Panc1 (cell line): ENCODE measurements around the gene MARCHF2. TPM values are rescaled to one million over a fixed set of nuclear protein-coding genes. Genes with fewer than 3 reads are reported as not detected.

Experiments
- ATAC-seq: fragments of 200-7000 bp; cut with Tn5 transposase; 2 replicates; pipeline ENCODE4 v1.9.1; 2020; ENCODE audit warnings: mild to moderate bottlenecking, moderate library complexity
- BruUV-seq: library from RNA; stranded (reverse); fragments of 400-500 nt; replicated peaks from 2 replicates; lab custom pipeline; 2021; lab: Mats Ljungman, UMichigan
- CTCF ChIA-PET: fragments of 300-600 bp; sonication (Branson Sonifier 250); formaldehyde crosslinking; loops from one replicate; lab custom pipeline; 2022; ENCODE audit warnings: antibody characterized with exemption; lab: Charles Lee
- POLR2A ChIA-PET: fragments of 300-600 bp; sonication (Branson Sonifier 250); formaldehyde crosslinking; loops from one replicate; lab custom pipeline; 2022; ENCODE audit warnings: antibody characterized with exemption; lab: Charles Lee
- DNase-seq: peaks from one replicate; pipeline ENCODE4 v3.0.0-alpha.2; 2010; ENCODE audit warnings: low read depth, low spot score
- H3K27ac ChIP-seq: 2 replicates; pipeline ENCODE4 v1.5.1; 2011; ENCODE audit warnings: mild to moderate bottlenecking, low read length, inconsistent platforms
- H3K27me3 ChIP-seq: fragments of 200-500 bp; sonication (Bioruptor generic); 2 replicates; pipeline ENCODE4 v1.6.0; 2014; ENCODE audit warnings: low read length, inconsistent platforms; ENCODE audit not compliant: control insufficient read depth, insufficient read depth
- H3K36me3 ChIP-seq: fragments of 200-500 bp; sonication (Bioruptor generic); 2 replicates; pipeline ENCODE4 v1.5.1; 2014; ENCODE audit warnings: inconsistent platforms, mild to moderate bottlenecking, low read length, moderate library complexity; ENCODE audit not compliant: control insufficient read depth, insufficient read depth
- H3K4me1 ChIP-seq: 2 replicates; pipeline ENCODE4 v1.5.1; 2011; ENCODE audit warnings: inconsistent platforms, mild to moderate bottlenecking, low read length, moderate library complexity; ENCODE audit not compliant: control insufficient read depth, insufficient read depth
- H3K4me3 ChIP-seq, 2 experiments: 2 replicates each; pipeline ENCODE4 v1.5.1; 2011 to 2012; ENCODE audit warnings: low read depth in 2 of 2, low read length in 2 of 2, mild to moderate bottlenecking in 2 of 2, inconsistent platforms in 1 of 2, moderate library complexity in 1 of 2
- H3K9me3 ChIP-seq: fragments of 200-500 bp; sonication (Bioruptor generic); 2 replicates; pipeline ENCODE4 v1.5.1; 2014; ENCODE audit warnings: low read depth, mild to moderate bottlenecking, inconsistent platforms, low read length, moderate library complexity; ENCODE audit not compliant: control insufficient read depth, insufficient read depth
- POLR2AphosphoS5 ChIP-seq: IDR thresholded peaks from 2 replicates; pipeline ENCODE4 v1.6.1; 2012; ENCODE audit warnings: mild to moderate bottlenecking, low read depth, low read length, moderate library complexity
- SIN3A ChIP-seq: IDR thresholded peaks from 2 replicates; pipeline ENCODE4 v1.6.1; 2012; ENCODE audit warnings: low read depth, mild to moderate bottlenecking, low read length, moderate library complexity, borderline replicate concordance; ENCODE audit not compliant: insufficient read depth
- TCF7L2 ChIP-seq: IDR thresholded peaks from 2 replicates; pipeline ENCODE4 v1.6.1; 2011; ENCODE audit warnings: mild to moderate bottlenecking, low read depth, low read length, inconsistent platforms
- in situ Hi-C: cut with HindIII; loops from 2 replicates; pipeline ENCODE4 v1.10.0; 2016; ENCODE audit warnings: low sequenced_read_pairs, low pct_unique_long_range_greater_than_20kb
- intact Hi-C: fragments of 100-400 bp; cut with micrococcal nuclease; formaldehyde crosslinking; loops from one replicate; pipeline ENCODE4 v1.10.0; 2022; ENCODE audit not compliant: unreplicated experiment
- total RNA-seq: library from RNA; stranded (reverse); gene quantifications from one replicate; pipeline ENCODE4 v1.2.1, GENCODE V29; 2021; ENCODE audit not compliant: unreplicated experiment
- TF ChIP-seq, protein P1 (sequence below): fragments of 450-650 bp; IDR thresholded peaks from 2 replicates; pipeline ENCODE4 v1.5.1; 2017; ENCODE audit warnings: mild to moderate bottlenecking
- TF ChIP-seq, protein P2 (sequence below), 2 experiments: IDR thresholded peaks; 2 replicates each; pipeline ENCODE4 v1.6.1; 2011 to 2012; ENCODE audit warnings: low read depth in 2 of 2, control low read depth in 1 of 2, low read length in 1 of 2, mild to moderate bottlenecking in 1 of 2, moderate library complexity in 1 of 2; ENCODE audit not compliant: insufficient read depth in 1 of 2

MARCHF2 gene
- total RNA-seq, 1 experiment from 2014 or later: 32.6 TPM

DNA sequence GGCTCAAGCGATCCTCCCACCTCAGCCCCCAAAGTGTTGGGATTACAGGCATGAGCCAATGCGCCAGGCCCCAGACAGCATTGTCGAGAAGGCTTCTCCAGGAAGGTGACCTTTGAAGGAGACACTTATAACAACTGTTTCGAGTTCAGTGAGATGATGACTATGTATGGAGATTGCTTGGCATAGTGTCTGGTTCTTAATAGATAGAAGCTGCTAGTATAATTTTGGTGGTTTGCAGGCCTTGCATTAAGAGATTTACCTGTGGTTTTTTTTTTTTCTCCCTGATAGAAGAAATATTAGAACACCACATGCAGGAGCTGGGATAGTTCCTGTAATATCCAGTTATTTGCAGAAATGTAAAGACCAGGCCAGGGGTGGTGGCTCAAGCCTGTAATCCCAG, 3.7 kb downstream of the MARCHF2 start:
- intact Hi-C loops: no loop called here
- TF ChIP-seq POLR2AphosphoS5: no peak
- no peak for TF ChIP-seq TCF7L2
- TF ChIP-seq, protein P1, sequence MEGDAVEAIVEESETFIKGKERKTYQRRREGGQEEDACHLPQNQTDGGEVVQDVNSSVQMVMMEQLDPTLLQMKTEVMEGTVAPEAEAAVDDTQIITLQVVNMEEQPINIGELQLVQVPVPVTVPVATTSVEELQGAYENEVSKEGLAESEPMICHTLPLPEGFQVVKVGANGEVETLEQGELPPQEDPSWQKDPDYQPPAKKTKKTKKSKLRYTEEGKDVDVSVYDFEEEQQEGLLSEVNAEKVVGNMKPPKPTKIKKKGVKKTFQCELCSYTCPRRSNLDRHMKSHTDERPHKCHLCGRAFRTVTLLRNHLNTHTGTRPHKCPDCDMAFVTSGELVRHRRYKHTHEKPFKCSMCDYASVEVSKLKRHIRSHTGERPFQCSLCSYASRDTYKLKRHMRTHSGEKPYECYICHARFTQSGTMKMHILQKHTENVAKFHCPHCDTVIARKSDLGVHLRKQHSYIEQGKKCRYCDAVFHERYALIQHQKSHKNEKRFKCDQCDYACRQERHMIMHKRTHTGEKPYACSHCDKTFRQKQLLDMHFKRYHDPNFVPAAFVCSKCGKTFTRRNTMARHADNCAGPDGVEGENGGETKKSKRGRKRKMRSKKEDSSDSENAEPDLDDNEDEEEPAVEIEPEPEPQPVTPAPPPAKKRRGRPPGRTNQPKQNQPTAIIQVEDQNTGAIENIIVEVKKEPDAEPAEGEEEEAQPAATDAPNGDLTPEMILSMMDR: no peak
- no peak for TF ChIP-seq SIN3A
- TF ChIP-seq, protein P2, sequence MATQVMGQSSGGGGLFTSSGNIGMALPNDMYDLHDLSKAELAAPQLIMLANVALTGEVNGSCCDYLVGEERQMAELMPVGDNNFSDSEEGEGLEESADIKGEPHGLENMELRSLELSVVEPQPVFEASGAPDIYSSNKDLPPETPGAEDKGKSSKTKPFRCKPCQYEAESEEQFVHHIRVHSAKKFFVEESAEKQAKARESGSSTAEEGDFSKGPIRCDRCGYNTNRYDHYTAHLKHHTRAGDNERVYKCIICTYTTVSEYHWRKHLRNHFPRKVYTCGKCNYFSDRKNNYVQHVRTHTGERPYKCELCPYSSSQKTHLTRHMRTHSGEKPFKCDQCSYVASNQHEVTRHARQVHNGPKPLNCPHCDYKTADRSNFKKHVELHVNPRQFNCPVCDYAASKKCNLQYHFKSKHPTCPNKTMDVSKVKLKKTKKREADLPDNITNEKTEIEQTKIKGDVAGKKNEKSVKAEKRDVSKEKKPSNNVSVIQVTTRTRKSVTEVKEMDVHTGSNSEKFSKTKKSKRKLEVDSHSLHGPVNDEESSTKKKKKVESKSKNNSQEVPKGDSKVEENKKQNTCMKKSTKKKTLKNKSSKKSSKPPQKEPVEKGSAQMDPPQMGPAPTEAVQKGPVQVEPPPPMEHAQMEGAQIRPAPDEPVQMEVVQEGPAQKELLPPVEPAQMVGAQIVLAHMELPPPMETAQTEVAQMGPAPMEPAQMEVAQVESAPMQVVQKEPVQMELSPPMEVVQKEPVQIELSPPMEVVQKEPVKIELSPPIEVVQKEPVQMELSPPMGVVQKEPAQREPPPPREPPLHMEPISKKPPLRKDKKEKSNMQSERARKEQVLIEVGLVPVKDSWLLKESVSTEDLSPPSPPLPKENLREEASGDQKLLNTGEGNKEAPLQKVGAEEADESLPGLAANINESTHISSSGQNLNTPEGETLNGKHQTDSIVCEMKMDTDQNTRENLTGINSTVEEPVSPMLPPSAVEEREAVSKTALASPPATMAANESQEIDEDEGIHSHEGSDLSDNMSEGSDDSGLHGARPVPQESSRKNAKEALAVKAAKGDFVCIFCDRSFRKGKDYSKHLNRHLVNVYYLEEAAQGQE (IDR thresholded peaks at IDR 0.05; ENCODE audit: insufficient read depth in 1 of 2, low read depth in 2 of 2, low read length in 1 of 2): no peak
- DNase-seq (no peak), ATAC-seq (no peak)
- Histone ChIP-seq H3K27me3 (no peaks in the 10 kb centered on the region), H3K36me3 (no peaks in the 10 kb centered on the region), H3K4me1 (no peaks in the 10 kb centered on the region), H3K27ac (no peak overlapping the region), H3K4me3 (no peak overlapping the region), H3K9me3 (no peaks in the 10 kb centered on the region)
- BruUV-seq: no TSS peak
- in situ Hi-C loops: no loop called here
- ChIA-PET POLR2A (no interaction called here), CTCF (no interaction called here)

DNA sequence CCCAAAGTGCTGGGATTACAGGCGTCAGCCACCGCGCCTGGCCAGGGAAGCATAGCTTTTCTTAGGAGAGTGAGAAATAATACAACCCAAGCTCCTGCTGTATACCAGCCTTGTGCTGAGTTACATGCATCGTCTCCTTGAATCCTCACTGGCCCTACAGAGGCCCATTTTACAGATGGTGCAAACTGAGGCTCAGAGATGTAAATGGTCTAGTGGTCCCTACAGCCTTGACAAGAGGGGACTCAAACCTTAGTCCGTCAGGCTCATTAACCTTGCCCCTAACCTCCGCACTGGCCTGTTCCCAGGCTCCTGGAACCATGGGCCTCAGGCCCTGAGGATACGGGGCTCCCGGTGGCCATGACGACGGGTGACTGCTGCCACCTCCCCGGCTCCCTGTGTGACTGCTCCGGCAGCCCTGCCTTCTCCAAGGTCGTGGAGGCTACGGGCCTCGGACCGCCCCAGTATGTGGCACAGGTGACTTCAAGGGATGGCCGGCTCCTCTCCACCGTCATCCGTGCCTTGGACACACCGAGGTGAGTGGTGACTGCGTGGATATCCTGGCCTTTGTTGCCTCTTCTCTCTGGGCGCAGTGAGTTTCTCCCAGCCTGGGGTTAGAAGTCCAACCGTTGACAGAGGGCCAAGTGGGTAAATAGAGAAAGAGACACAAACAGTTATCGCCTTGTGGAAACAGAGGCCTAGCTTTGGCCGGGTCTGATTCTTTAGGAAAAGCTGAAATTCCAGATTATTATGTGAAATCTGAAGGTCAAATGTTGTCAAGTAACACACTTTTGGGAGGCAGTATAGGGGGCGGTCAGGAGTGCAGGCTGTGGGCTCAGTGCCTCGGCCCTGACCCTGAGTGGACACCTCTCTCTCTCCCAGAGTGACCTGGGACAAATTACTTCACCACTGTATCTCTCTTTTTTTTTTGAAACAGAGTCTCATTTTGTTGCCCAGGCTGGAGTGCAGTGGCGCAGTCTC, 8.7 kb downstream of the MARCHF2 start:
- in situ Hi-C loops (no loop called here), intact Hi-C loops (no loop called here)
- Histone ChIP-seq H3K27ac (no peak overlapping the region), H3K4me3 (no peak overlapping the region), H3K27me3 (no peaks in the 10 kb centered on the region), H3K9me3 (no peaks in the 10 kb centered on the region), H3K36me3 (no peaks in the 10 kb centered on the region), H3K4me1 (peaks cover 5% of the 10 kb centered on the region; the same call in 1 of the 2 replicates)
- ATAC-seq: no peak
- BruUV-seq: no TSS peak
- DNase-seq: no peak
- ChIA-PET POLR2A (interaction anchor here (0.7 kb wide), 1 partner anchor 103 kb away, joined by 6 read pairs; no protein-coding TSS in a partner anchor), CTCF (interaction anchor here (0.6 to 0.7 kb wide), 3 partner anchors 9 to 522 kb away, joined by 3 to 5 read pairs (median 4); partner anchors contain the start of gene MARCHF2)
- TF ChIP-seq TCF7L2: no peak
- TF ChIP-seq, protein P1: no peak
- no peak for TF ChIP-seq POLR2AphosphoS5
